ENCODE results near the gene GEMIN7.
A peak's percentile ranks its signal among the peaks of the same experiment; 100 is the strongest.

GEMIN7 gene

DNA sequence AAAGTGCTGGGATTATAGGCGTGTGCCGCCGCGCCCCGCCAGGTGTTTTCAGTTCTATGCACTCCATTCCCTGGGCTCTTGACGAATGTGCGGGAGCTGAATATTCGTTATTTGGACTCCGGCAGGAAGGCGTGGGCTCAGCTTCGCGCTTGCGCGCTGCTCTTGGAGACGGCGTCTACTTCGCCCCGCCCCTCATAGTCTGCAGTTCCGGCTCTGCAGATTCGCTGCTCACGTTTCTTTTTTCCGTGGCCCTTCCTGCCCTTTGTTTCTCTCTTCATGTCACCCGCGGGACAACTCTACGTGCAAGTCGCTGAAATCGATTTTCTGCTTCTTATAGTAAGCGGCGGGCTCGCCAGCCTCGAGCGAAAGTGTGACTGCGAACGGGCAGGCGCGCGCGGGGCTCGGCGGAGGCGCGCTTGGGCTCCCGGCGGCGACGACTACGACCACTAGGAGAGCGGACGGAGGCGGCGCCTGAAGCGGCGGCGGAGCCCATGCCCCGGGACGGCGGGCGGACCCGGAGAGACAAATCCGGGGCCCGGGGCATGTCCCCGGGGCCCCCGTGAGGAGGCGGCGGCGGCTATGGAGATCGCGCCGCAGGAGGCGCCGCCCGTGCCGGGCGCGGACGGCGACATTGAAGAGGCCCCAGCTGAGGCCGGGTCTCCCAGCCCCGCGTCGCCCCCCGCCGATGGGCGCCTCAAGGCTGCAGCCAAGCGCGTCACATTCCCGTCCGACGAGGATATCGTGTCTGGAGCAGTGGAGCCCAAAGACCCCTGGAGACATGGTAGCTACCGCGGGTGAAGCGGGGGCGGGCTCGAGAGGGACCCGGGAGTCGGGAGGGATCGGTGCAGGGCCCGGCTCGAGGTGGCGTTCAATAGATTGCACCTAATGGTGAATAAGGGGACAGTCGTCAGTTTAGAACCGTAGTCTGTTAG, 14.0 kb downstream of the GEMIN7 start, which contains the start of gene PPP1R37:
PPP1R37 (plus strand) TSS at position 433 of the 932 bp plus-strand sequence; CDS start at position 580, 147 bp downstream.
- Histone ChIP-seq H3K79me2 (ENCODE audit: control insufficient read depth, insufficient read depth, low read length, poor library complexity) (peaks cover 31% of the 10 kb centered on the region), H2AFZ (ENCODE audit: insufficient read depth, low read length, poor library complexity) (peak within 1 kb of the TSS; percentile 98), H4K91ac (ENCODE audit: low read depth, low read length) (peak within 1 kb of the TSS; percentile 88), H3K27ac (ENCODE audit: low read depth, low read length) (peak within 1 kb of the TSS; percentile 92), H2BK12ac (ENCODE audit: low read length) (peak within 1 kb of the TSS; percentile 25), H2AK5ac (ENCODE audit: low read length) (peak within 1 kb of the TSS; percentile 94), H3K27me3 (ENCODE audit: insufficient read depth, low read length) (no peaks in the 10 kb centered on the region), H3K36me3 (ENCODE audit: control insufficient read depth in 1 of 2, insufficient read depth in 2 of 2, low read length in 2 of 2) (peaks cover 15 to 17% of the 10 kb centered on the region in 2 experiments), H3K23ac (ENCODE audit: low read length) (no peak within 1 kb of the TSS), H3K18ac (ENCODE audit: low read length) (peak within 1 kb of the TSS; percentile 97), H3K4ac (ENCODE audit: low read depth, low read length) (peak within 1 kb of the TSS; percentile 100), H4K8ac (ENCODE audit: low read depth, low read length) (peak within 1 kb of the TSS; percentile 98), H3K14ac (ENCODE audit: low read length) (peak within 1 kb of the TSS; percentile 91), H3K4me3 (ENCODE audit: low read depth, low read length) (peak within 1 kb of the TSS; percentile 99), H3K4me1 (ENCODE audit: control insufficient read depth in 1 of 2, insufficient read depth in 2 of 2, low read length in 2 of 2) (peaks cover 17 to 21% of the 10 kb centered on the region in 2 experiments), H3K9me3 (ENCODE audit: insufficient read depth, low read depth, low read length) (no peaks in the 10 kb centered on the region), H3K4me2 (ENCODE audit: low read length) (peak within 1 kb of the TSS; percentile 99), H4K12ac (ENCODE audit: low read depth, low read length) (peak within 1 kb of the TSS; percentile 99), H3K79me1 (ENCODE audit: low read length) (peaks cover 10% of the 10 kb centered on the region), H2BK120ac (ENCODE audit: insufficient read depth, low read length, poor library complexity) (peak within 1 kb of the TSS; percentile 95), H3K9ac (ENCODE audit: low read length) (peak within 1 kb of the TSS; percentile 98), H2BK5ac (ENCODE audit: low read depth, low read length, poor library complexity) (peak within 1 kb of the TSS; percentile 98)
- peak; percentile 98 to 99 for DNase-seq
- no CpG with 5 or more reads among the region's 103 CpGs for WGBS (ENCODE audit: extremely low coverage, insufficient coverage, insufficient read length)

GRCh38 chr19:45094137-45094536, 15.1 kb downstream of the GEMIN7 start:
- no CpG with 5 or more reads among the region's 9 CpGs for WGBS (ENCODE audit: extremely low coverage, insufficient coverage, insufficient read length)
- Histone ChIP-seq H2BK12ac (ENCODE audit: low read length) (no peak overlapping the region), H3K27ac (ENCODE audit: low read depth, low read length) (no peak overlapping the region), H4K12ac (ENCODE audit: low read depth, low read length) (no peak overlapping the region), H3K79me1 (ENCODE audit: low read length) (peaks cover 10% of the 10 kb centered on the region), H3K4me3 (ENCODE audit: low read depth, low read length) (no peak overlapping the region), H4K8ac (ENCODE audit: low read depth, low read length) (no peak overlapping the region), H2AK5ac (ENCODE audit: low read length) (no peak overlapping the region), H3K4me1 (ENCODE audit: control insufficient read depth in 1 of 2, insufficient read depth in 2 of 2, low read length in 2 of 2) (peaks cover 29 to 33% of the 10 kb centered on the region in 2 experiments), H3K27me3 (ENCODE audit: insufficient read depth, low read length) (no peaks in the 10 kb centered on the region), H3K36me3 (ENCODE audit: control insufficient read depth in 1 of 2, insufficient read depth in 2 of 2, low read length in 2 of 2) (peaks cover 13 to 15% of the 10 kb centered on the region in 2 experiments), H4K91ac (ENCODE audit: low read depth, low read length) (no peak overlapping the region), H3K4me2 (ENCODE audit: low read length) (peak overlapping the region; percentile 99), H2BK5ac (ENCODE audit: low read depth, low read length, poor library complexity) (no peak overlapping the region), H3K14ac (ENCODE audit: low read length) (no peak overlapping the region), H3K4ac (ENCODE audit: low read depth, low read length) (peak overlapping the region; percentile 100), H3K79me2 (ENCODE audit: control insufficient read depth, insufficient read depth, low read length, poor library complexity) (peaks cover 35% of the 10 kb centered on the region), H3K18ac (ENCODE audit: low read length) (no peak overlapping the region), H3K9ac (ENCODE audit: low read length) (no peak overlapping the region), H2AFZ (ENCODE audit: insufficient read depth, low read length, poor library complexity) (no peak overlapping the region), H2BK120ac (ENCODE audit: insufficient read depth, low read length, poor library complexity) (no peak overlapping the region), H3K23ac (ENCODE audit: low read length) (no peak overlapping the region), H3K9me3 (ENCODE audit: insufficient read depth, low read depth, low read length) (no peaks in the 10 kb centered on the region)
- no peak for DNase-seq

DNA sequence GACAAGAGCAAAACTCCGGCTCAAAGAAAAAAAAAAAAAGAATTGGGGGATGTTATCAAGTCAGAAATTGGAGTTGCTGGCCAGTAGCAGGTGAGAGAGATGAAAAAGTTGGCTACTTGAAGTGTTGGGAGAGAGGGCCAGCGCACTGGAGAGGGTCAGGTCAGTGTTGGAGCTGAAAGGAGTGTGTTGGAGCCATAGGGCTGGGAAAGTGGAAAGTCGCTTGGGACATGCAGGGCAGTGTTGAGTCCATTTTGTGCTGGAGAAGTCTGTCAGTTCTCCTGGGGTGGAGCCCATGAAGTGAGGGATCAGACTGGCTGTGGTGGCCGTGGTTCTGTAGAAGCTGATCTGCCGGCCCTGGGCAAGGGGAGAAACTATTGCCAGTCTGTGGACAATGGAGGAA, 15.6 kb downstream of the GEMIN7 start:
- Histone ChIP-seq H2BK120ac (ENCODE audit: insufficient read depth, low read length, poor library complexity) (no peak overlapping the region), H3K4ac (ENCODE audit: low read depth, low read length) (peak overlapping the region; percentile 92), H3K18ac (ENCODE audit: low read length) (no peak overlapping the region), H3K79me2 (ENCODE audit: control insufficient read depth, insufficient read depth, low read length, poor library complexity) (peaks cover 37% of the 10 kb centered on the region), H3K4me1 (ENCODE audit: control insufficient read depth in 1 of 2, insufficient read depth in 2 of 2, low read length in 2 of 2) (peaks cover 33 to 36% of the 10 kb centered on the region in 2 experiments), H3K23ac (ENCODE audit: low read length) (no peak overlapping the region), H3K14ac (ENCODE audit: low read length) (no peak overlapping the region), H2BK5ac (ENCODE audit: low read depth, low read length, poor library complexity) (no peak overlapping the region), H2AK5ac (ENCODE audit: low read length) (no peak overlapping the region), H3K9me3 (ENCODE audit: insufficient read depth, low read depth, low read length) (no peaks in the 10 kb centered on the region), H3K27me3 (ENCODE audit: insufficient read depth, low read length) (no peaks in the 10 kb centered on the region), H2BK12ac (ENCODE audit: low read length) (no peak overlapping the region), H4K8ac (ENCODE audit: low read depth, low read length) (no peak overlapping the region), H3K9ac (ENCODE audit: low read length) (no peak overlapping the region), H4K91ac (ENCODE audit: low read depth, low read length) (no peak overlapping the region), H3K4me2 (ENCODE audit: low read length) (no peak overlapping the region), H3K4me3 (ENCODE audit: low read depth, low read length) (no peak overlapping the region), H3K79me1 (ENCODE audit: low read length) (peaks cover 10% of the 10 kb centered on the region), H2AFZ (ENCODE audit: insufficient read depth, low read length, poor library complexity) (no peak overlapping the region), H3K36me3 (ENCODE audit: control insufficient read depth in 1 of 2, insufficient read depth in 2 of 2, low read length in 2 of 2) (peaks cover 13 to 15% of the 10 kb centered on the region in 2 experiments), H4K12ac (ENCODE audit: low read depth, low read length) (no peak overlapping the region), H3K27ac (ENCODE audit: low read depth, low read length) (no peak overlapping the region)
- no CpG with 5 or more reads among the region's 5 CpGs for WGBS (ENCODE audit: extremely low coverage, insufficient coverage, insufficient read length)
- no peak for DNase-seq

GRCh38 chr19:45095496-45096413, 16.7 kb downstream of the GEMIN7 start:
- Histone ChIP-seq H3K4me1 (ENCODE audit: control insufficient read depth in 1 of 2, insufficient read depth in 2 of 2, low read length in 2 of 2) (peaks cover 33 to 37% of the 10 kb centered on the region in 2 experiments), H4K8ac (ENCODE audit: low read depth, low read length) (no peak overlapping the region), H2AFZ (ENCODE audit: insufficient read depth, low read length, poor library complexity) (no peak overlapping the region)

More at GRCh38 chr19:45095496-45096413, 16.7 kb downstream of the GEMIN7 start:
- Histone ChIP-seq H3K18ac (ENCODE audit: low read length) (no peak overlapping the region), H3K79me2 (ENCODE audit: control insufficient read depth, insufficient read depth, low read length, poor library complexity) (peaks cover 37% of the 10 kb centered on the region), H3K4ac (ENCODE audit: low read depth, low read length) (peak overlapping the region; percentile 92), H3K23ac (ENCODE audit: low read length) (no peak overlapping the region), H3K79me1 (ENCODE audit: low read length) (peaks cover 10% of the 10 kb centered on the region), H3K4me3 (ENCODE audit: low read depth, low read length) (no peak overlapping the region), H3K27me3 (ENCODE audit: insufficient read depth, low read length) (no peaks in the 10 kb centered on the region), H3K9me3 (ENCODE audit: insufficient read depth, low read depth, low read length) (no peaks in the 10 kb centered on the region), H2BK5ac (ENCODE audit: low read depth, low read length, poor library complexity) (no peak overlapping the region), H3K36me3 (ENCODE audit: control insufficient read depth in 1 of 2, insufficient read depth in 2 of 2, low read length in 2 of 2) (peaks cover 6 to 7% of the 10 kb centered on the region in 2 experiments), H3K9ac (ENCODE audit: low read length) (no peak overlapping the region), H4K12ac (ENCODE audit: low read depth, low read length) (no peak overlapping the region), H3K14ac (ENCODE audit: low read length) (no peak overlapping the region), H2BK12ac (ENCODE audit: low read length) (no peak overlapping the region), H2BK120ac (ENCODE audit: insufficient read depth, low read length, poor library complexity) (no peak overlapping the region), H2AK5ac (ENCODE audit: low read length) (no peak overlapping the region), H3K27ac (ENCODE audit: low read depth, low read length) (no peak overlapping the region), H3K4me2 (ENCODE audit: low read length) (no peak overlapping the region), H4K91ac (ENCODE audit: low read depth, low read length) (no peak overlapping the region)
- WGBS (ENCODE audit: extremely low coverage, insufficient coverage, insufficient read length), result no CpG with 5 or more reads among the region's 14 CpGs
- no peak for DNase-seq
